Posterior cingulate gyrus (tissue), 11 donors: Measurements from ENCODE around the gene TUBA4B.

Experiments
- DNase-seq, 10 donors: peaks; one replicate each; pipeline versions ENCODE4 v3.0.0 to v3.0.0-alpha.2; 2020 to 2021; ENCODE audit warnings: mixed read lengths in 3 of 10
- intact Hi-C: fragments of 100-400 bp; cut with DNase I; formaldehyde crosslinking; loops from one replicate; pipeline ENCODE4 v1.15.1; 2023

Gene TUBA4B

GRCh38 chr2:219218217-219218731 lies 34.8 kb upstream of the TUBA4B start:
- DNase-seq: peak in 9 of 10 donors; percentile 17 to 94 (median 62)
- intact Hi-C loops: loop anchor here (1.0 kb wide), 1 partner anchor 27 kb away; the partner anchor contains the start of genes GLB1L and STK16

- intact Hi-C loops: loop anchor here (1.0 kb wide), 1 partner anchor 26 kb away; the partner anchor contains the start of genes GLB1L and STK16
- DNase-seq: peak; percentile 96 to 100 (median 98)
Measured at GRCh38 chr2:219218732-219219701, 34.0 kb upstream of the TUBA4B start, which contains the start of gene ABCB6. Gene ABCB6, minus strand, starts transcription at chr2:219218958. Its CDS starts 285 bp downstream, at chr2:219218673.

- intact Hi-C loops: no loop called here
- no peak for DNase-seq
Measured at GRCh38 chr2:219219784-219220532, 33.1 kb upstream of the TUBA4B start.

- intact Hi-C loops: no loop called here
- DNase-seq: peak in 1 of 10 donors; percentile 62
Measured at GRCh38 chr2:219220652-219221402, 32.2 kb upstream of the TUBA4B start.

GRCh38 chr2:219221957-219222518 lies 31.0 kb upstream of the TUBA4B start:
- intact Hi-C loops: no loop called here
- DNase-seq: peak in 1 of 10 donors; percentile 61

GRCh38 chr2:219223831-219224610 lies 29.0 kb upstream of the TUBA4B start:
- peak in 1 of 10 donors; percentile 69 for DNase-seq
- intact Hi-C loops: no loop called here

- intact Hi-C loops: no loop called here
Measured at GRCh38 chr2:219225350-219225749, 27.7 kb upstream of the TUBA4B start.

GRCh38 chr2:219228041-219228910 lies 24.8 kb upstream of the TUBA4B start:
- intact Hi-C loops: no loop called here
- DNase-seq: peak in 2 of 10 donors; percentile 50 to 57

More at GRCh38 chr2:219225350-219225749, 27.7 kb upstream of the TUBA4B start:
- DNase-seq: no peak

GRCh38 chr2:219228911-219229304 lies 24.1 kb upstream of the TUBA4B start:
- peak in 1 of 10 donors; percentile 82 for DNase-seq
- intact Hi-C loops: loop anchor here (1.0 kb wide), 1 partner anchor 51 kb away; the partner anchor contains the start of gene RETREG2

- intact Hi-C loops: loop anchor here (1.0 to 10.0 kb wide), 2 partner anchors 51 to 155 kb away; partner anchors contain the start of genes DNPEP and RETREG2
- peak; percentile 98 to 100 (median 100) for DNase-seq
Measured at GRCh38 chr2:219229305-219230058, 23.6 kb upstream of the TUBA4B start, which contains the start of the genes ANKZF1 and ATG9A. Gene ANKZF1, plus strand, starts transcription at chr2:219229806. Its CDS starts 452 bp downstream, at chr2:219230258. Gene ATG9A, minus strand, starts transcription at chr2:219229636. Its CDS starts 1,612 bp downstream, at chr2:219228024.

- peak in 3 of 10 donors; percentile 24 to 81 (median 76) for DNase-seq
- intact Hi-C loops: loop anchor here (10.0 kb wide), 1 partner anchor 155 kb away; the partner anchor contains the start of gene DNPEP
Measured at GRCh38 chr2:219230059-219230540, 22.9 kb upstream of the TUBA4B start.

GRCh38 chr2:219234331-219234730 lies 18.7 kb upstream of the TUBA4B start:
- intact Hi-C loops: loop anchor here (10.0 kb wide), 1 partner anchor 150 kb away; the partner anchor contains the start of gene DNPEP
- DNase-seq: no peak

- DNase-seq: no peak
- intact Hi-C loops: loop anchor here (5.0 kb wide), 1 partner anchor 54 kb away; no protein-coding TSS in a partner anchor
Measured at GRCh38 chr2:219243291-219243761, 9.7 kb upstream of the TUBA4B start.

GRCh38 chr2:219244789-219245147 lies 8.3 kb upstream of the TUBA4B start:
- no peak for DNase-seq
- intact Hi-C loops: loop anchor here (1.0 to 5.0 kb wide), 2 partner anchors 26 to 53 kb away; partner anchors contain the start of gene ABCB6

- DNase-seq: peak; percentile 91 to 99 (median 94)
- intact Hi-C loops: loop anchor here (1.0 kb wide), 1 partner anchor 27 kb away; the partner anchor contains the start of gene ABCB6
Measured at GRCh38 chr2:219245148-219245898, 7.7 kb upstream of the TUBA4B start, which contains the start of the genes GLB1L and STK16. Gene GLB1L, minus strand, starts transcription at chr2:219245444. Its CDS starts 1,871 bp downstream, at chr2:219243573. Gene STK16, plus strand, starts transcription at chr2:219245479. Its CDS starts 521 bp downstream, at chr2:219246000.
